Prostate gland (tissue), 2 donors: Measurements from ENCODE around the gene TCHHL1. TPM values are rescaled to one million over a fixed set of nuclear protein-coding genes. Genes with fewer than 3 reads are reported as not detected.

Experiments
- DNase-seq: peaks from one replicate; pipeline ENCODE4 v3.0.0-alpha.2; 2019; ENCODE audit warnings: low spot score
- H3K27ac ChIP-seq, 2 donors: fragments of 200-600 bp; sonication (generic); 2 replicates each; pipeline ENCODE4 v1.5.1; 2017 to 2019
- H3K27me3 ChIP-seq: fragments of 200-600 bp; sonication (generic); replicated peaks from 2 replicates; pipeline ENCODE4 v1.5.1; 2019; ENCODE audit not compliant: insufficient read depth
- H3K36me3 ChIP-seq, 2 donors: fragments of 200-600 bp; sonication (generic); 1 replicate in 1 of 2; 2 replicates in 1 of 2; pipeline versions ENCODE4 v1.5.1 to v1.8.1; 2017 to 2019
- H3K4me1 ChIP-seq: fragments of 200-600 bp; sonication (generic); replicated peaks from 2 replicates; pipeline ENCODE4 v1.5.1; 2019
- H3K4me3 ChIP-seq, 2 donors: fragments of 200-600 bp; sonication (generic); 2 replicates each; pipeline ENCODE4 v1.5.1; 2017 to 2019
- H3K9me3 ChIP-seq: fragments of 200-600 bp; sonication (generic); 2 replicates; pipeline ENCODE4 v1.5.1; 2017
- CTCF ChIP-seq, 4 experiments: fragments of 200-600 bp in 2 of 4; fragments of 450-650 bp in 2 of 4; sonication (generic) in 2 of 4; IDR thresholded peaks; 1 replicate in 3 of 4; 2 replicates in 1 of 4; pipeline ENCODE4 v1.5.1; 2016 to 2019; ENCODE audit warnings: antibody characterized with exemption in 4 of 4, mild to moderate bottlenecking in 2 of 4, moderate library complexity in 2 of 4
- POLR2A ChIP-seq: fragments of 450-650 bp; IDR thresholded peaks from one replicate; pipeline ENCODE4 v1.6.1; 2016; ENCODE audit warnings: antibody characterized with exemption, mild to moderate bottlenecking
- POLR2AphosphoS5 ChIP-seq: sonication (generic); formaldehyde crosslinking; IDR thresholded peaks from one replicate; pipeline ENCODE4 v1.6.1; 2017; ENCODE audit warnings: antibody characterized with exemption
- WGBS: methylation state at CpG from one replicate; pipeline ENCODE4 v1.1.5; 2018; 5-methylcytosine and 5-hydroxymethylcytosine counted together
- intact Hi-C: fragments of 100-400 bp; cut with DNase I; formaldehyde crosslinking; loops from one replicate; pipeline ENCODE4 v1.14.2; 2022
- total RNA-seq, 2 donors: library from RNA; depleted of rRNA; stranded (reverse); fragments of >200 nt; gene quantifications; one replicate each; pipeline ENCODE4 v1.1.0, GENCODE V29; 2016

The TCHHL1 gene
- total RNA-seq, 2 donors from 2014 or later = not detected

DNA sequence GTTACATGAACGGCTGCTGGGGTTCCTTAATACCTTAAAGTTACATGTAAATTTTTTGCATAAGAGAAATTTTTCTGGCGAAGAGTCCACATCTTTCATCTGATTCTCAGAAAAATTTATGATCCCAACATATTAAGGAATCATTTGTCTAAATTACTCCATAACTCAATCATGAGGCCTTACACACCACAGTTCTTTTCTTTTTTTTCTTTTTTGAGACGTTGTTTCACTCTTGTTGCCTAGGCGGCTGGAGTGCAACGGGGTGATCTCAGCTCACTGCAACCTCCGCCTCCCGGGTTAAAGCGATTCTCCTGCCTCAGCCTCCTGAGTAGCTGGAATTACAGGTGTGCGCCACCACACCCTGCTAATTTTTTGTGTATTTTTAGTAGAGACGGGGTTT is 50.0 kb downstream of the TCHHL1 start:
- H3K9me3 ChIP-seq = no peaks in the 10 kb centered on the region
- TF ChIP-seq POLR2A (no peak), CTCF (IDR thresholded peaks at IDR 0.05) (no peak)
- no peaks in the 10 kb centered on the region for H3K4me1 ChIP-seq
- no peak overlapping the region for H3K4me3 ChIP-seq
- DNase-seq = no peak
- 96% methylated on average over 10 of the region's 10 CpGs for WGBS
- no peak overlapping the region for H3K27ac ChIP-seq
- H3K36me3 ChIP-seq = no peaks in the 10 kb centered on the region
- H3K27me3 ChIP-seq = no peaks in the 10 kb centered on the region
- intact Hi-C loops = no loop called here

- peak; percentile 92 for DNase-seq
- Histone ChIP-seq H3K4me1 (peaks cover 4% of the 10 kb centered on the region), H3K36me3 (peaks cover 5 to 10% of the 10 kb centered on the region in 2 donors), H3K9me3 (no peaks in the 10 kb centered on the region), H3K4me3 (peak within 1 kb of the TSS; percentile 55 to 69), H3K27me3 (no peaks in the 10 kb centered on the region), H3K27ac (peak within 1 kb of the TSS; percentile 95 to 97)
- intact Hi-C loops = no loop called here
- under 1% methylated on average over 53 of the region's 53 CpGs for WGBS
- TF ChIP-seq CTCF (IDR thresholded peaks at IDR 0.05) = no peak
- TF ChIP-seq POLR2A = peak; percentile 98
- TF ChIP-seq POLR2AphosphoS5 = peak; percentile 86
Observed at GRCh38 chr1:152036267-152037216, 52.3 kb downstream of the TCHHL1 start, which contains the start of gene S100A11. TSS of gene S100A11 (minus strand) at chr1:152037004. CDS start at chr1:152036915, 89 bp downstream.

GRCh38 chr1:152035539-152036266 is 53.2 kb downstream of the TCHHL1 start:
- no peaks in the 10 kb centered on the region for H3K9me3 ChIP-seq
- H3K27me3 ChIP-seq = no peaks in the 10 kb centered on the region
- DNase-seq = peak; percentile 49
- TF ChIP-seq POLR2AphosphoS5 (no peak), CTCF (IDR thresholded peaks at IDR 0.05) (no peak), POLR2A (no peak)
- intact Hi-C loops = no loop called here
- peak overlapping the region; percentile 55 to 69 for H3K4me3 ChIP-seq
- peak overlapping the region; percentile 95 to 97 for H3K27ac ChIP-seq
- WGBS = 7% methylated on average over 17 of the region's 17 CpGs
- peaks cover 4% of the 10 kb centered on the region for H3K4me1 ChIP-seq
- peaks cover 5 to 10% of the 10 kb centered on the region in 2 donors for H3K36me3 ChIP-seq

DNA sequence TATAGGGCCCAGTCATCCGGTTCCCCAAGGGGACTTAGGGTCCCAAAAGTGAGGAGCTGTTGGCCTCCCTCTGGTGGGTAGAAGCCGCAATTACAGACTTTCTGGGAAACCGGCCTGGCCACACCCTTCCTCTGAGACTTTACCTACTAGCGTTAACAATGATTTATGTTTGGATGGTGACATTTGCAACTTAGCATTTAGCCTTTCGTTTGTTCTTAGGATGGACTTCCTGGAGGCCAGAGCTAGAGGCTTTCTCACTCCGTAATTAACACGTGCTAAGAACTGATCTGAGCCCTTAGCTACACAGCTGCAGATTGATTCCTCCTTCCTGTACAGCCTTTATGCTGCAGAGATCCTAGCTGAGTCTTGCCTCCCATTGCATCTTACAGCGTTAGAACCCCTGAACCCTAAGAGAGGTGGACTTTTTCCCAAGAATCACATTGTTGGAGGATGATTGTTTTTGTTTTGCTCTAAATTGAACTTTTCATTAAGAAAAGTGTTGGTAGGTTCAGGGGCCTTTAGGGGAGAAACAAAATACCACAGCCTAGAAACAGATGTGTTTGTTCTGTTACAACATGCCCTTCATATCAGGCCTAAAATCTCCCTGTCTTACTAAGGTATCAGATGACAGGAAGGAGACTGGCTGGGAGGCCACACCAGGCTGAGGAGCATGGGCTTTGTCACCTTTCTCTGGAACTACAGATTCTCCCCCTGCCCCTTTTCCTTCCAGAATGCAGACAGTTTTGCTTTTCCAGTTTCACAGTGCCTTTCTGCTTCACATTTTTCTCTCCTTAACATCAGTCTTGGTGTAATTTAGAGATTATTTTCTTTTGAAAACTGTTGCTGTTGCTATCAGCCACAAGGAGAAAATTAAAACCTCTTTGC is 54.0 kb downstream of the TCHHL1 start:
- H3K9me3 ChIP-seq = no peaks in the 10 kb centered on the region
- DNase-seq = peak; percentile 80
- peaks cover 5 to 10% of the 10 kb centered on the region in 2 donors for H3K36me3 ChIP-seq
- peak overlapping the region; percentile 95 to 97 for H3K27ac ChIP-seq
- TF ChIP-seq POLR2A (peak; percentile 57), CTCF (IDR thresholded peaks at IDR 0.05) (peak; percentile 53 to 66 (median 64)), POLR2AphosphoS5 (peak; percentile 89)
- intact Hi-C loops = no loop called here
- WGBS = 12% methylated on average over 8 of the region's 8 CpGs
- peak overlapping the region; percentile 55 to 69 for H3K4me3 ChIP-seq
- peaks cover 4% of the 10 kb centered on the region for H3K4me1 ChIP-seq
- no peaks in the 10 kb centered on the region for H3K27me3 ChIP-seq
